ENCODE measurements around the gene RBM23.

Gene RBM23

DNA sequence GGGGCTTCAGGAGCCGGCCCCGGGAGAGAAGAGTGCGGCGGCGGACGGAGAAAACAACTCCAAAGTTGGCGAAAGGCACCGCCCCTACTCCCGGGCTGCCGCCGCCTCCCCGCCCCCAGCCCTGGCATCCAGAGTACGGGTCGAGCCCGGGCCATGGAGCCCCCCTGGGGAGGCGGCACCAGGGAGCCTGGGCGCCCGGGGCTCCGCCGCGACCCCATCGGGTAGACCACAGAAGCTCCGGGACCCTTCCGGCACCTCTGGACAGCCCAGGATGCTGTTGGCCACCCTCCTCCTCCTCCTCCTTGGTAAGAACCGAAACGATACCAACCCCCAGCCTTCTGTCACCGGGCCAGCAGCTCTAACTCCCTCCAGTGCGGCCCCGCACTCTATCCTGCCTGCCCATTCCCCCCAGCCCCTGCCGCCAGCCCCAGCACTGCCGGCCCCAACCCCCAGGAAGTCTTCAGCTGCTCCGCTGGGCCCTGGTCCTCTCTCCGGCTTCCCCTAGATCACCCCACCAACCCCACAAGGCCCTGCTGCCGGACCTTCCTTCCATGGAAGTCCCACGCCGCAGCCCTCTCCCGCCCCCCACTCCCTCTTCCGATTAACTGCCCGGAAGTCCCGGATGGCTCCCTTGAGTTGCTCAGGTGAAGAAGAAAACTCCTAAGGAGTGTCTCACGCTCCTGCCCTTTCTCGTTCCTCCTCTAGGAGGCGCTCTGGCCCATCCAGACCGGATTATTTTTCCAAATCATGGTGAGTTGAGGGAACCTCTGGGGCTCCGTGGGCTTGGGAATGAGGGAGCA, 46.7 kb downstream of the RBM23 start (continued):
- TF ChIP-seq ZNF776 (tag by site-specific recombination; IDR thresholded peaks at IDR 0.05; ENCODE audit: borderline replicate concordance), result no peak
- TF ChIP-seq, protein P1, sequence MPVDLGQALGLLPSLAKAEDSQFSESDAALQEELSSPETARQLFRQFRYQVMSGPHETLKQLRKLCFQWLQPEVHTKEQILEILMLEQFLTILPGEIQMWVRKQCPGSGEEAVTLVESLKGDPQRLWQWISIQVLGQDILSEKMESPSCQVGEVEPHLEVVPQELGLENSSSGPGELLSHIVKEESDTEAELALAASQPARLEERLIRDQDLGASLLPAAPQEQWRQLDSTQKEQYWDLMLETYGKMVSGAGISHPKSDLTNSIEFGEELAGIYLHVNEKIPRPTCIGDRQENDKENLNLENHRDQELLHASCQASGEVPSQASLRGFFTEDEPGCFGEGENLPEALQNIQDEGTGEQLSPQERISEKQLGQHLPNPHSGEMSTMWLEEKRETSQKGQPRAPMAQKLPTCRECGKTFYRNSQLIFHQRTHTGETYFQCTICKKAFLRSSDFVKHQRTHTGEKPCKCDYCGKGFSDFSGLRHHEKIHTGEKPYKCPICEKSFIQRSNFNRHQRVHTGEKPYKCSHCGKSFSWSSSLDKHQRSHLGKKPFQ (tag by site-specific recombination; IDR thresholded peaks at IDR 0.05), result no peak
- TF ChIP-seq ZNF768 (tag by site-specific recombination; IDR thresholded peaks at IDR 0.05), result no peak
- no peak for TF ChIP-seq ZIC2 (tag by site-specific recombination; IDR thresholded peaks at IDR 0.05)
- TF ChIP-seq, protein P2, sequence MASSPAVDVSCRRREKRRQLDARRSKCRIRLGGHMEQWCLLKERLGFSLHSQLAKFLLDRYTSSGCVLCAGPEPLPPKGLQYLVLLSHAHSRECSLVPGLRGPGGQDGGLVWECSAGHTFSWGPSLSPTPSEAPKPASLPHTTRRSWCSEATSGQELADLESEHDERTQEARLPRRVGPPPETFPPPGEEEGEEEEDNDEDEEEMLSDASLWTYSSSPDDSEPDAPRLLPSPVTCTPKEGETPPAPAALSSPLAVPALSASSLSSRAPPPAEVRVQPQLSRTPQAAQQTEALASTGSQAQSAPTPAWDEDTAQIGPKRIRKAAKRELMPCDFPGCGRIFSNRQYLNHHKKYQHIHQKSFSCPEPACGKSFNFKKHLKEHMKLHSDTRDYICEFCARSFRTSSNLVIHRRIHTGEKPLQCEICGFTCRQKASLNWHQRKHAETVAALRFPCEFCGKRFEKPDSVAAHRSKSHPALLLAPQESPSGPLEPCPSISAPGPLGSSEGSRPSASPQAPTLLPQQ (tag by site-specific recombination; IDR thresholded peaks at IDR 0.05), result peak; percentile 32; the same call in 1 of the 2 replicates
- no peak for TF ChIP-seq ZNF560 (tag by site-specific recombination; IDR thresholded peaks at IDR 0.05; ENCODE audit: borderline replicate concordance)
- TF ChIP-seq, protein P3, sequence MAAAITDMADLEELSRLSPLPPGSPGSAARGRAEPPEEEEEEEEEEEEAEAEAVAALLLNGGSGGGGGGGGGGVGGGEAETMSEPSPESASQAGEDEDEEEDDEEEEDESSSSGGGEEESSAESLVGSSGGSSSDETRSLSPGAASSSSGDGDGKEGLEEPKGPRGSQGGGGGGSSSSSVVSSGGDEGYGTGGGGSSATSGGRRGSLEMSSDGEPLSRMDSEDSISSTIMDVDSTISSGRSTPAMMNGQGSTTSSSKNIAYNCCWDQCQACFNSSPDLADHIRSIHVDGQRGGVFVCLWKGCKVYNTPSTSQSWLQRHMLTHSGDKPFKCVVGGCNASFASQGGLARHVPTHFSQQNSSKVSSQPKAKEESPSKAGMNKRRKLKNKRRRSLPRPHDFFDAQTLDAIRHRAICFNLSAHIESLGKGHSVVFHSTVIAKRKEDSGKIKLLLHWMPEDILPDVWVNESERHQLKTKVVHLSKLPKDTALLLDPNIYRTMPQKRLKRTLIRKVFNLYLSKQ (tag by site-specific recombination; IDR thresholded peaks at IDR 0.05; ENCODE audit: borderline replicate concordance), result no peak
- TF ChIP-seq, protein P4, sequence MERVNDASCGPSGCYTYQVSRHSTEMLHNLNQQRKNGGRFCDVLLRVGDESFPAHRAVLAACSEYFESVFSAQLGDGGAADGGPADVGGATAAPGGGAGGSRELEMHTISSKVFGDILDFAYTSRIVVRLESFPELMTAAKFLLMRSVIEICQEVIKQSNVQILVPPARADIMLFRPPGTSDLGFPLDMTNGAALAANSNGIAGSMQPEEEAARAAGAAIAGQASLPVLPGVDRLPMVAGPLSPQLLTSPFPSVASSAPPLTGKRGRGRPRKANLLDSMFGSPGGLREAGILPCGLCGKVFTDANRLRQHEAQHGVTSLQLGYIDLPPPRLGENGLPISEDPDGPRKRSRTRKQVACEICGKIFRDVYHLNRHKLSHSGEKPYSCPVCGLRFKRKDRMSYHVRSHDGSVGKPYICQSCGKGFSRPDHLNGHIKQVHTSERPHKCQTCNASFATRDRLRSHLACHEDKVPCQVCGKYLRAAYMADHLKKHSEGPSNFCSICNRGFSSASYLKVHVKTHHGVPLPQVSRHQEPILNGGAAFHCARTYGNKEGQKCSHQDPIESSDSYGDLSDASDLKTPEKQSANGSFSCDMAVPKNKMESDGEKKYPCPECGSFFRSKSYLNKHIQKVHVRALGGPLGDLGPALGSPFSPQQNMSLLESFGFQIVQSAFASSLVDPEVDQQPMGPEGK (tag by site-specific recombination; IDR thresholded peaks at IDR 0.05), result peak; percentile 74
- TF ChIP-seq, protein P5, sequence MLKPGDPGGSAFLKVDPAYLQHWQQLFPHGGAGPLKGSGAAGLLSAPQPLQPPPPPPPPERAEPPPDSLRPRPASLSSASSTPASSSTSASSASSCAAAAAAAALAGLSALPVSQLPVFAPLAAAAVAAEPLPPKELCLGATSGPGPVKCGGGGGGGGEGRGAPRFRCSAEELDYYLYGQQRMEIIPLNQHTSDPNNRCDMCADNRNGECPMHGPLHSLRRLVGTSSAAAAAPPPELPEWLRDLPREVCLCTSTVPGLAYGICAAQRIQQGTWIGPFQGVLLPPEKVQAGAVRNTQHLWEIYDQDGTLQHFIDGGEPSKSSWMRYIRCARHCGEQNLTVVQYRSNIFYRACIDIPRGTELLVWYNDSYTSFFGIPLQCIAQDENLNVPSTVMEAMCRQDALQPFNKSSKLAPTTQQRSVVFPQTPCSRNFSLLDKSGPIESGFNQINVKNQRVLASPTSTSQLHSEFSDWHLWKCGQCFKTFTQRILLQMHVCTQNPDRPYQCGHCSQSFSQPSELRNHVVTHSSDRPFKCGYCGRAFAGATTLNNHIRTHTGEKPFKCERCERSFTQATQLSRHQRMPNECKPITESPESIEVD (tag by site-specific recombination; IDR thresholded peaks at IDR 0.05), result no peak
- TF ChIP-seq, protein P6, sequence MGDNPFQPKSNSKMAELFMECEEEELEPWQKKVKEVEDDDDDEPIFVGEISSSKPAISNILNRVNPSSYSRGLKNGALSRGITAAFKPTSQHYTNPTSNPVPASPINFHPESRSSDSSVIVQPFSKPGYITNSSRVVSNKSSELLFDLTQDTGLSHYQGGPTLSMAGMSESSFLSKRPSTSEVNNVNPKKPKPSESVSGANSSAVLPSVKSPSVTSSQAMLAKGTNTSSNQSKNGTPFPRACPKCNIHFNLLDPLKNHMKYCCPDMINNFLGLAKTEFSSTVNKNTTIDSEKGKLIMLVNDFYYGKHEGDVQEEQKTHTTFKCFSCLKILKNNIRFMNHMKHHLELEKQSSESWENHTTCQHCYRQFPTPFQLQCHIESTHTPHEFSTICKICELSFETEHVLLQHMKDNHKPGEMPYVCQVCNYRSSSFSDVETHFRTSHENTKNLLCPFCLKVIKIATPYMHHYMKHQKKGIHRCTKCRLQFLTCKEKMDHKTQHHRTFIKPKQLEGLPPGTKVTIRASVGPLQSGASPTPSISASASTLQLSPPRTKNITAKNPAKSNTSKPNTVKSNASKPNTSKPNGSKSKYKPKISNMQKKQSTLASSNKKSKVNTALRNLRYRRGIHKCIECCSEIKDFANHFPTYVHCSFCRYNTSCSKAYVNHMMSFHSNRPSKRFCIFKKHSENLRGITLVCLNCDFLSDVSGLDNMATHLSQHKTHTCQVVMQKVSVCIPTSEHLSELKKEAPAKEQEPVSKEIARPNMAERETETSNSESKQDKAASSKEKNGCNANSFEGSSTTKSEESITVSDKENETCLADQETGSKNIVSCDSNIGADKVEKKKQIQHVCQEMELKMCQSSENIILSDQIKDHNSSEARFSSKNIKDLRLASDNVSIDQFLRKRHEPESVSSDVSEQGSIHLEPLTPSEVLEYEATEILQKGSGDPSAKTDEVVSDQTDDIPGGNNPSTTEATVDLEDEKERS (tag by site-specific recombination; IDR thresholded peaks at IDR 0.05), result no peak
- no peak for TF ChIP-seq ZNF791 (tag by site-specific recombination; IDR thresholded peaks at IDR 0.05)
- TF ChIP-seq ZNF416 (tag by site-specific recombination; IDR thresholded peaks at IDR 0.05), result no peak
- no peak for TF ChIP-seq ZNF19 (tag by site-specific recombination; IDR thresholded peaks at IDR 0.05; ENCODE audit: low read depth)
- TF ChIP-seq ZNF555 (tag by site-specific recombination; conservative IDR thresholded peaks at IDR 0.05), result no peak
- TF ChIP-seq ZFP69B (tag by site-specific recombination; IDR thresholded peaks at IDR 0.05), result 0 out of 2 replicates have a peak, but pooled peaks have one; percentile 16
- TF ChIP-seq, protein P7, sequence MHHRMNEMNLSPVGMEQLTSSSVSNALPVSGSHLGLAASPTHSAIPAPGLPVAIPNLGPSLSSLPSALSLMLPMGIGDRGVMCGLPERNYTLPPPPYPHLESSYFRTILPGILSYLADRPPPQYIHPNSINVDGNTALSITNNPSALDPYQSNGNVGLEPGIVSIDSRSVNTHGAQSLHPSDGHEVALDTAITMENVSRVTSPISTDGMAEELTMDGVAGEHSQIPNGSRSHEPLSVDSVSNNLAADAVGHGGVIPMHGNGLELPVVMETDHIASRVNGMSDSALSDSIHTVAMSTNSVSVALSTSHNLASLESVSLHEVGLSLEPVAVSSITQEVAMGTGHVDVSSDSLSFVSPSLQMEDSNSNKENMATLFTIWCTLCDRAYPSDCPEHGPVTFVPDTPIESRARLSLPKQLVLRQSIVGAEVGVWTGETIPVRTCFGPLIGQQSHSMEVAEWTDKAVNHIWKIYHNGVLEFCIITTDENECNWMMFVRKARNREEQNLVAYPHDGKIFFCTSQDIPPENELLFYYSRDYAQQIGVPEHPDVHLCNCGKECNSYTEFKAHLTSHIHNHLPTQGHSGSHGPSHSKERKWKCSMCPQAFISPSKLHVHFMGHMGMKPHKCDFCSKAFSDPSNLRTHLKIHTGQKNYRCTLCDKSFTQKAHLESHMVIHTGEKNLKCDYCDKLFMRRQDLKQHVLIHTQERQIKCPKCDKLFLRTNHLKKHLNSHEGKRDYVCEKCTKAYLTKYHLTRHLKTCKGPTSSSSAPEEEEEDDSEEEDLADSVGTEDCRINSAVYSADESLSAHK (tag by site-specific recombination; IDR thresholded peaks at IDR 0.05), result no peak
- no peak for TF ChIP-seq GLI4 (tag by site-specific recombination; IDR thresholded peaks at IDR 0.05)
- no peak for TF ChIP-seq YY2 (tag by site-specific recombination; IDR thresholded peaks at IDR 0.05)
- TF ChIP-seq ZNF830 (tag by site-specific recombination; IDR thresholded peaks at IDR 0.05; ENCODE audit: low read depth), result no peak
- TF ChIP-seq ZNF623 (tag by site-specific recombination; IDR thresholded peaks at IDR 0.05), result no peak
- TF ChIP-seq KLF8 (tag by site-specific recombination; IDR thresholded peaks at IDR 0.05), result 0 out of 2 replicates have a peak, but pooled peaks have one; percentile 42
- no peak for TF ChIP-seq ZNF16 (tag by site-specific recombination; IDR thresholded peaks at IDR 0.05; ENCODE audit: low read depth)
- TF ChIP-seq, protein P8, sequence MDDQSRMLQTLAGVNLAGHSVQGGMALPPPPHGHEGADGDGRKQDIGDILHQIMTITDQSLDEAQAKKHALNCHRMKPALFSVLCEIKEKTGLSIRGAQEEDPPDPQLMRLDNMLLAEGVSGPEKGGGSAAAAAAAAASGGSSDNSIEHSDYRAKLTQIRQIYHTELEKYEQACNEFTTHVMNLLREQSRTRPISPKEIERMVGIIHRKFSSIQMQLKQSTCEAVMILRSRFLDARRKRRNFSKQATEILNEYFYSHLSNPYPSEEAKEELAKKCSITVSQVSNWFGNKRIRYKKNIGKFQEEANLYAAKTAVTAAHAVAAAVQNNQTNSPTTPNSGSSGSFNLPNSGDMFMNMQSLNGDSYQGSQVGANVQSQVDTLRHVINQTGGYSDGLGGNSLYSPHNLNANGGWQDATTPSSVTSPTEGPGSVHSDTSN (CRISPR knock-in tag; IDR thresholded peaks at IDR 0.05), result 0 out of 2 replicates have a peak, but pooled peaks have one; percentile 38
